WI38 (cell line): Measurements from ENCODE around the gene STON2.
"Not testable (repeated sequence)": the region's sequence is repeated elsewhere in the genome, so short reads cannot be mapped to it uniquely, and the experiment has no call there.

Experiments
- H3K4me3 ChIP-seq: 2 replicates; pipeline ENCODE4 v1.5.1; 2011; ENCODE audit warnings: low read depth, mild to moderate bottlenecking, control low read depth, low read length
- TF ChIP-seq, protein P1 (sequence below): IDR thresholded peaks from 2 replicates; pipeline ENCODE4 v1.5.1; 2012; ENCODE audit warnings: low read depth, mild to moderate bottlenecking, control low read depth, low read length

Gene STON2

DNA sequence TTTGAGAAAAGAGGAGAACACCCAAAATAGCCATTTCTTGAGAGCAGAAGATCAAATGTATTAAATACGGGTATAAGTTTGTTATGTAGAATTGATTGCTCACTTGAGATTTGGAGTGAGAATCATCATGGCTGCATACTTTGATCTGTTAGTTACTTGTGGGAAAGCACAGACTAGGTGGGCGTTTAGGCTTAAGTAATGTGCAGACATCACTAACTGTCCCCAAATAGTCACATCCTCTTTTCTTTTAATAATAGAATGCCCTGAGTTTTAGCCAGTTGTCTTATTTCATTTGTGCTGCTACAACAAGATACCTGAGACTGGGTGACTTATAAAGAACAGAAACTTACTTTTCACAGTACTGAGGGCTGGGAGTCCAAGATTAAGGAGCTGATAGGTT is 165.0 kb downstream of the STON2 start:
- TF ChIP-seq, protein P1, sequence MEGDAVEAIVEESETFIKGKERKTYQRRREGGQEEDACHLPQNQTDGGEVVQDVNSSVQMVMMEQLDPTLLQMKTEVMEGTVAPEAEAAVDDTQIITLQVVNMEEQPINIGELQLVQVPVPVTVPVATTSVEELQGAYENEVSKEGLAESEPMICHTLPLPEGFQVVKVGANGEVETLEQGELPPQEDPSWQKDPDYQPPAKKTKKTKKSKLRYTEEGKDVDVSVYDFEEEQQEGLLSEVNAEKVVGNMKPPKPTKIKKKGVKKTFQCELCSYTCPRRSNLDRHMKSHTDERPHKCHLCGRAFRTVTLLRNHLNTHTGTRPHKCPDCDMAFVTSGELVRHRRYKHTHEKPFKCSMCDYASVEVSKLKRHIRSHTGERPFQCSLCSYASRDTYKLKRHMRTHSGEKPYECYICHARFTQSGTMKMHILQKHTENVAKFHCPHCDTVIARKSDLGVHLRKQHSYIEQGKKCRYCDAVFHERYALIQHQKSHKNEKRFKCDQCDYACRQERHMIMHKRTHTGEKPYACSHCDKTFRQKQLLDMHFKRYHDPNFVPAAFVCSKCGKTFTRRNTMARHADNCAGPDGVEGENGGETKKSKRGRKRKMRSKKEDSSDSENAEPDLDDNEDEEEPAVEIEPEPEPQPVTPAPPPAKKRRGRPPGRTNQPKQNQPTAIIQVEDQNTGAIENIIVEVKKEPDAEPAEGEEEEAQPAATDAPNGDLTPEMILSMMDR = no peak
- no peak overlapping the region for H3K4me3 ChIP-seq

DNA sequence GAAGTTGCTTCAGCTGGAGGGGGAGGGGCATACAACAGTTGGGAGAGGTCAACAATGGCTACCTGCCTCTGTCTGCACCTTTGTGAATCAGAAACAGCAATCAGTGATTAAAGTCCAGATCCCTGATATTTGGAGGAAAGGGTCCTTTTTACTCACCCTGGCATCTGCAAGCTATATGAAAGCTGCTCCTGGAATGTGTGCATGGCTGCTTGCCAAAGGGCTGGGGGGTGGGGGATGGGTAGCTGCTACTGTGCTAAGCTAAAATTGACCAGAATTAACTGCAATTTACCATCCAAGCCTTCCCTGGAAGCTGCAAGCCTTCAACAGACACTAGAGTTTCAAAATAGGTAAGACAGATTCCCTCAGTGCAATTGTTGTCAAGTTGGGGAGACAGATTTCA is 165.8 kb downstream of the STON2 start:
- TF ChIP-seq, protein P1 = no peak
- no peak overlapping the region for H3K4me3 ChIP-seq

DNA sequence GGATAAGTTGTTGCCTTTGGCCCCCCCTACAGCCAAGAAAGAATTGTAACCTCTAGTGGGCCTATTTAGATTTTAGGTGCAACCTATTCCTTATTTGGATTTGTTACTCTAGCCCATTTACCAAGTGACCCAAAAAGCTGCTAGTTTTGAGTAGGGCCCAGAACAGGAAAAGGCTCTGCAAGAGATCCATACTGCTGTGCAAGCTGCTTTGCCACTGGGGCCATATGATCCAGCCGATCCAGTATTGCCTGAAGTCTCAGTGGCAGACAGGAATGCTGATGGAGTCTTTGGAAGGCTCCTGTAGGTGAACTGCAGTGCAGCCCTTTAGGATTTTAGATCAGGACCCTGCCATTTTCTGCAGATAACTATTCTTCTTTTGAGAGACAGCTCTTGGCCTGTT is 166.5 kb downstream of the STON2 start:
- H3K4me3 ChIP-seq = no peak overlapping the region
- TF ChIP-seq, protein P1 = no peak

DNA sequence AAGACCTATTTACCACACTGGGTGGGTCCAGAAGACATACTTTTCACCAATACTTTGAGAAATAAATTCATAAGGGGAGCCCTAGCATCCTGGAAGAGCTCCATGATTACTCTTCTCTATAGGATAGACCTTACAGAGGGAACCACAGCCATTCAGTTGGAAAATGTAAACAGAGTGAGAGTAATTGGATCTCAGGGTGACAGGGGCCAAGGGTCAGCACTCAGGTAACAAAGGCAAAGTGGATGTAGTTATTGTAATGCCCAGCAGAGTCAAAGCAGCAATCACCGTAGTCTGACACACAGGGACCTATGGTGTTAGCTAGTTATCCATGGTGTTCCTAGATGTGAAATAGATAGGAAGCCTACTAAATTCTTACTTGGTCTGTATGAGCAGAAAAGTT is 168.6 kb downstream of the STON2 start:
- H3K4me3 ChIP-seq = no peak overlapping the region
- TF ChIP-seq, protein P1 = no peak

DNA sequence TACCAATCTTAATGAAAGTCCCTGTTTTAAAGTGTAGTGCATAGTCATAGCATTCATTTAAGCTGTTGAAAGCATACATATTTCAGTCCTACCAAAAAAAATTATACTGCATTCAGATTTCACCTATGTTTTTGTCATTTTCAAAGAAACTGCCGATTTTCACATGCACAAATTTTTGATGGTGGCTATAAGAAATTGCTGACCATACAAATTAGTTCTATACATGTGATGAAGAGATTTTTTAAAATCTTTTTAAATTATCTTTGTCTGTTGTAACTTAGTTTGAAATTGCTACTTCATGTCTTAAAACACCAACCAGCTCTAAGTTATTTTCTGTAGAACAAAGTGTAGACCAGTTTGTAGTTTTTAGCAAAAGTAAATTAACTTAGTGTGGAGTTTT is 175.9 kb downstream of the STON2 start:
- H3K4me3 ChIP-seq = no peak overlapping the region
- TF ChIP-seq, protein P1 = no peak

DNA sequence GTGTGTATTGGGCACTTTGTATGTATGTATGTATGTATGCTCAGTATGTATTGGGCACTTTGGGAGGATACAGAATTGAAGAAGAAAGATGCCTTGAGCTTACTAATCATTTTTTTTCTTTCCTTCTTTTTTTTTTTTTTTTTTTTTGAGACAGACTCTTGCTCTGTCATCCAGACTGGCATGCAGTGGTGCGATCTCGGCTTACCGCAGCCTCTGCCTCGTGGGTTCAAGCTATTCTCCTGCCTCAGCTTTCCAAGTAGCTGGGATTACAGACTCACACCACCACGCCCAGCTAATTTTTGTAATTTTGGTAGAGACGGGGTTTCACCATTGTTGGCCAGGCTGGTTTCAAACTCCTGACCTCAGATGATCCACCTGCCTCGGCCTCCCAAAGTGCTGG is 176.3 kb downstream of the STON2 start:
- H3K4me3 ChIP-seq = not testable (repeated sequence)

DNA sequence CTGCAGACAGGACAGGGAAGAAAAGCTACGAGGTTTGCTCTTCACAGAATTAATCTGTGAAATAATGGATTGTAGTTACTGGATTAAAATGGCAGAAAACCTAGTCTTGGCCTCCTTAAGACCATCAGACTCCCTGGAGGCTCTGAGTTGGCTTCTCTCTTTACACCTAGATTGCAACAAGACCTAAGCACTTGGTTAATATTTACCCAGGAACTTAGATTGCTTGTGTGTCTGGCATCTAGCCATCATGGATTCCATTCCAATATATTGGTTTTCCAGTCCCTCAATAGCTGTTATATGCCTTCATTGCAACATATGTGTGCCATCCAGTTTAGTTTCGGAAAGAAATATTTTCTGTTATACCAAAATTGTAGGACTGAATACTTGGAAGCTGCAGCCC is 177.4 kb downstream of the STON2 start:
- TF ChIP-seq, protein P1 = no peak

DNA sequence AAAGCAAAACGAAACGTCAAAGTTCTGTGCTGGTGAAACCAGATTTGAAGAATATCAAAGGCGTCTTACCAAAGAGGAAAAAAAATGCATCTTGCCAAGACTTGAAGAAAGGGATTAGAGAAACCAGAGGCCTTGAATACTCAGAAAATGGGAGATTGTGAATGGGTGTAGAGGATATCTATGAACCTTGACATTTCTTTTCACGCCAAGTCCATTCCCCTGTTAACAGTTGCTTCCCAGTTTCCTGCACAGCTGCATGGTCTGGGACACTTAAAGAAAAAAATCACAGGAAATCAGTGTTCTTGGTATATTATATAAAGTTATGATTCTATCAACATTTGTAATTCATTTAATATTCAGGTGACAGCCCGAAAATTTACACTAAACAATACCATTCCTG is 178.0 kb downstream of the STON2 start:
- TF ChIP-seq, protein P1 = no peak
- no peak overlapping the region for H3K4me3 ChIP-seq

More for the DNA sequence above, 177.4 kb downstream of the STON2 start:
- H3K4me3 ChIP-seq = no peak overlapping the region
